GM23338 (cell line): ENCODE results near the gene SLC5A6. TPM values are rescaled to one million over a fixed set of nuclear protein-coding genes. Genes with fewer than 3 reads are reported as not detected.
A peak's percentile ranks its signal among the peaks of the same experiment; 100 is the strongest.

Experiments
- ATAC-seq: fragments of 200-7000 bp; cut with Tn5 transposase; 3 replicates; pipeline ENCODE4 v1.9.1; 2020
- DNase-seq: peaks from one replicate; pipeline ENCODE4 v3.0.0-alpha.2; 2015; ENCODE audit warnings: low spot score
- H2AFZ ChIP-seq: fragments of 200-600 bp; sonication (generic); 2 replicates; pipeline ENCODE4 v1.8.0; 2016; ENCODE audit warnings: antibody characterized with exemption, mild to moderate bottlenecking, moderate library complexity
- H3F3A ChIP-seq: fragments of 200-600 bp; sonication (generic); replicated peaks from 2 replicates; pipeline ENCODE4 v1.8.0; 2017; ENCODE audit warnings: antibody characterized with exemption, mixed run types, low read depth
- H3K27ac ChIP-seq: fragments of 200-600 bp; sonication (generic); 2 replicates; pipeline ENCODE4 v1.6.1; 2016; ENCODE audit warnings: low read depth
- H3K27me3 ChIP-seq: fragments of 200-600 bp; sonication (generic); 2 replicates; pipeline ENCODE4 v1.8.0; 2016; ENCODE audit warnings: mild to moderate bottlenecking, mixed run types, moderate library complexity; ENCODE audit not compliant: insufficient read depth
- H3K36me3 ChIP-seq: fragments of 200-600 bp; sonication (generic); 2 replicates; pipeline ENCODE4 v1.8.0; 2016; ENCODE audit warnings: mild to moderate bottlenecking; ENCODE audit not compliant: insufficient read depth
- H3K4me1 ChIP-seq: fragments of 200-600 bp; sonication (generic); 2 replicates; pipeline ENCODE4 v1.8.0; 2016; ENCODE audit warnings: mild to moderate bottlenecking, moderate library complexity; ENCODE audit not compliant: insufficient read depth
- H3K4me2 ChIP-seq: fragments of 200-600 bp; sonication (generic); 2 replicates; pipeline ENCODE4 v1.7.1; 2017; ENCODE audit warnings: mixed run types
- H3K4me3 ChIP-seq: fragments of 200-600 bp; sonication (generic); 2 replicates; pipeline ENCODE4 v1.6.1; 2016; ENCODE audit warnings: mixed run types
- H3K79me2 ChIP-seq: fragments of 200-600 bp; sonication (generic); replicated peaks from 2 replicates; pipeline ENCODE4 v1.8.0; 2017; ENCODE audit warnings: mild to moderate bottlenecking; ENCODE audit not compliant: insufficient read depth
- H3K9me2 ChIP-seq: fragments of 200-600 bp; sonication (generic); 2 replicates; pipeline ENCODE4 v1.8.0; 2017; ENCODE audit not compliant: insufficient read depth
- H4K20me1 ChIP-seq: fragments of 200-600 bp; sonication (generic); replicated peaks from 2 replicates; pipeline ENCODE4 v1.8.0; 2017; ENCODE audit warnings: mild to moderate bottlenecking; ENCODE audit not compliant: insufficient read depth
- H3K27ac Mint-ChIP-seq: 2 replicates; pipeline ENCODE4 v1.8.0; 2020; ENCODE audit warnings: inconsistent platforms, mild to moderate bottlenecking, moderate library complexity, mixed read lengths
- H3K27me3 Mint-ChIP-seq: 3 replicates; pipeline ENCODE4 v1.8.0; 2022; ENCODE audit warnings: low read depth, mild to moderate bottlenecking, moderate library complexity, mixed read lengths, inconsistent platforms; ENCODE audit not compliant: insufficient read depth, poor library complexity
- H3K36me3 Mint-ChIP-seq: 3 replicates; pipeline ENCODE4 v1.8.0; 2021; ENCODE audit warnings: low read depth, mild to moderate bottlenecking, inconsistent platforms, moderate library complexity, mixed read lengths
- H3K4me1 Mint-ChIP-seq: 3 replicates; pipeline ENCODE4 v1.8.0; 2020; ENCODE audit warnings: mild to moderate bottlenecking, inconsistent platforms, mixed read lengths
- H3K4me3 Mint-ChIP-seq: 3 replicates; pipeline ENCODE4 v1.8.0; 2021; ENCODE audit warnings: moderate library complexity, mild to moderate bottlenecking, inconsistent platforms, mixed read lengths
- H3K9me3 Mint-ChIP-seq: 3 replicates; pipeline ENCODE4 v1.8.0; 2020; ENCODE audit warnings: moderate library complexity, mild to moderate bottlenecking, inconsistent platforms, mixed read lengths
- CREB1 ChIP-seq: fragments of 250-450 bp; sonication (Bioruptor Pico); IDR thresholded peaks from 2 replicates; pipeline ENCODE4 v1.5.0; 2020; ENCODE audit warnings: low read depth, mild to moderate bottlenecking, moderate library complexity
- CTCF ChIP-seq, 2 experiments: fragments of 200-600 bp in 1 of 2; sonication (generic) in 1 of 2; conservative IDR thresholded peaks; 2 replicates each; pipeline versions ENCODE4 v1.5.1 to v1.6.1; 2016 to 2017; ENCODE audit warnings: antibody characterized with exemption in 2 of 2, low read depth in 2 of 2, mild to moderate bottlenecking in 2 of 2, moderate library complexity in 1 of 2
- ETS1 ChIP-seq: IDR thresholded peaks from 2 replicates; pipeline ENCODE4 v1.6.1; 2016; ENCODE audit warnings: antibody characterized with exemption
- JUNB ChIP-seq: IDR thresholded peaks from one replicate; pipeline ENCODE4 v1.6.1; 2016; ENCODE audit warnings: antibody characterized with exemption; ENCODE audit not compliant: unreplicated experiment
- REST ChIP-seq: IDR thresholded peaks from one replicate; pipeline ENCODE4 v1.6.1; 2018; ENCODE audit warnings: antibody characterized with exemption; ENCODE audit not compliant: unreplicated experiment
- STAT1 ChIP-seq: IDR thresholded peaks from one replicate; pipeline ENCODE4 v1.6.1; 2016; ENCODE audit warnings: antibody characterized with exemption; ENCODE audit not compliant: unreplicated experiment
- ZNF331 ChIP-seq: fragments of 250-450 bp; sonication (Bioruptor Pico); IDR thresholded peaks from 2 replicates; pipeline ENCODE4 v1.5.0; 2020; ENCODE audit warnings: low read depth, mild to moderate bottlenecking, moderate library complexity
- ZNF462 ChIP-seq: fragments of 250-450 bp; sonication (Bioruptor Pico); IDR thresholded peaks from 2 replicates; pipeline ENCODE4 v1.5.0; 2020; ENCODE audit warnings: mild to moderate bottlenecking, moderate library complexity
- polyA plus RNA-seq: library from polyadenylated mRNA; unstranded; fragments of >200 nt; fragmentation: Nextera tagmentation; extraction: Ambion mirVana; gene quantifications from 2 replicates; pipeline ENCODE4 v1.2.1, GENCODE V29; 2016
- total RNA-seq: library from RNA; depleted of rRNA; stranded (reverse); fragments of >200 nt; shearing (Covaris generic); gene quantifications from 2 replicates; pipeline ENCODE4 v1.2.3, GENCODE V29; 2014

SLC5A6 gene
- total and polyA plus RNA-seq, 2 experiments from 2014 or later: 44.3 to 153 TPM

GRCh38 chr2:27247893-27248292 is 35.8 kb upstream of the SLC5A6 start (continued):
- no peak for TF ChIP-seq ETS1
- no peak for TF ChIP-seq ZNF331 (CRISPR knock-in tag)
- no peak for TF ChIP-seq CTCF (conservative IDR thresholded peaks at IDR 0.05; ENCODE audit: low read depth in 2 of 2)
- TF ChIP-seq STAT1: no peak
- no peak for TF ChIP-seq JUNB
- no peak for TF ChIP-seq CREB1

- peak overlapping the region; percentile 66; the same call in 1 of the 2 replicates for H3K27ac ChIP-seq
- H3K79me2 ChIP-seq: no peaks in the 10 kb centered on the region
- no peaks in the 10 kb centered on the region for H3K9me2 ChIP-seq
- peaks cover 12% of the 10 kb centered on the region for H3F3A ChIP-seq
- no peak overlapping the region for H3K4me2 ChIP-seq
- H3K4me1 Mint-ChIP-seq: peaks cover 3% of the 10 kb centered on the region; the same call in 2 of the 3 replicates
- no peak overlapping the region for H2AFZ ChIP-seq
- H3K27me3 ChIP-seq: peaks cover 3% of the 10 kb centered on the region; the same call in 1 of the 2 replicates
- H3K4me1 ChIP-seq: peaks cover 2% of the 10 kb centered on the region
- peaks cover 9% of the 10 kb centered on the region for H3K36me3 ChIP-seq
- H3K36me3 Mint-ChIP-seq: peaks cover 42% of the 10 kb centered on the region
- no peak overlapping the region for H3K4me3 Mint-ChIP-seq
- ATAC-seq (no peak), DNase-seq (no peak)
- TF ChIP-seq REST (no peak), ZNF462 (CRISPR knock-in tag) (no peak)
- no peak overlapping the region for H3K4me3 ChIP-seq
- H3K27me3 Mint-ChIP-seq: peaks cover 24% of the 10 kb centered on the region
- H3K9me3 Mint-ChIP-seq: no peaks in the 10 kb centered on the region; the same call in 2 of the 3 replicates
- no peak overlapping the region for H3K27ac Mint-ChIP-seq
- no peaks in the 10 kb centered on the region; the same call in none of the 2 replicates for H4K20me1 ChIP-seq
Observed at GRCh38 chr2:27245626-27246025, 33.6 kb upstream of the SLC5A6 start.
